NCI-H1436 treated with DMSO at 0.1 percent for 48 hours (cell line): ENCODE data around the gene C1orf52.

Experiments
- DNase-seq: peaks from one replicate; lab custom pipeline; 2025; lab: John Stamatoyannopoulos, UW

The C1orf52 gene

GRCh38 chr1:85230305-85230977 lies 29.0 kb downstream of the C1orf52 start:
- no peak for DNase-seq

- peak; percentile 3 for DNase-seq
Observed at GRCh38 chr1:85229574-85230097, 29.8 kb downstream of the C1orf52 start.

- no peak for DNase-seq
Observed at GRCh38 chr1:85228972-85229371, 30.5 kb downstream of the C1orf52 start.

GRCh38 chr1:85225624-85226380 lies 33.7 kb downstream of the C1orf52 start:
- no peak for DNase-seq

GRCh38 chr1:85224734-85225623 lies 34.5 kb downstream of the C1orf52 start:
- peak; percentile 25 for DNase-seq

GRCh38 chr1:85224295-85224694 lies 35.2 kb downstream of the C1orf52 start:
- no peak for DNase-seq

GRCh38 chr1:85223334-85223733 lies 36.1 kb downstream of the C1orf52 start:
- DNase-seq = no peak

GRCh38 chr1:85220756-85221201 lies 38.7 kb downstream of the C1orf52 start:
- no peak for DNase-seq

- no peak for DNase-seq
Observed at GRCh38 chr1:85219853-85220610, 39.4 kb downstream of the C1orf52 start.

- DNase-seq = no peak
Observed at GRCh38 chr1:85216697-85217096, 42.8 kb downstream of the C1orf52 start.

GRCh38 chr1:85214654-85215053 lies 44.8 kb downstream of the C1orf52 start:
- DNase-seq = no peak

- no peak for DNase-seq
Observed at GRCh38 chr1:85208488-85208887, 51.0 kb downstream of the C1orf52 start.

GRCh38 chr1:85203573-85204171 lies 55.8 kb downstream of the C1orf52 start:
- DNase-seq = no peak

- DNase-seq = no peak
Observed at GRCh38 chr1:85202864-85203255, 56.6 kb downstream of the C1orf52 start.

- DNase-seq = no peak
Observed at GRCh38 chr1:85202092-85202863, 57.2 kb downstream of the C1orf52 start.

- no peak for DNase-seq
Observed at GRCh38 chr1:85201340-85202091, 57.9 kb downstream of the C1orf52 start.

GRCh38 chr1:85200463-85201339 lies 58.8 kb downstream of the C1orf52 start, which contains the start of gene SYDE2:
TSS of gene SYDE2 (minus strand) at chr1:85201016. CDS start at chr1:85200996, 20 bp downstream.
- no peak for DNase-seq
